Midbrain (tissue), 1 donor: ENCODE data around the gene CACFD1.
A peak's percentile ranks its signal among the peaks of the same experiment; 100 is the strongest.

Experiments
- DNase-seq: peaks from one replicate; lab custom pipeline; 2025; lab: John Stamatoyannopoulos, UW

Gene CACFD1

DNA sequence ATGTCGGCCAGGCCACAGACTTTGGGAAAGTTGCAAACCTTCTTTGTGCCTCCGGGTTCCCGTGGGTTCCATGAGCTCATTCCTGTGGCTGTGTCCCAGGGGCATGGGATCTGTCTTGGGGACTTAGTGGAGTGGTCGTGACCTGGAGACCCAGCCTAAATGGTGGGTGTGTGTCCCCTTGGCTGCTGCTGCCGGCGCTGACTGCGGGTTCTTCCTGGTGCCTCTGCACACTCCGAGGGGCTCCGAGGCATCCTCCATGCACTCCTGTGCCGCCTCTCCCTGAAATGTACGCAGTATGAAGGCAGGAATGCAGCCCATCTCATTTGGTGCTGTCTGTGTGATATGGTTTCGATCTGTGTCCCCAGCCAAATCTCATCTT lies 40.1 kb downstream of the CACFD1 start:
- no peak for DNase-seq

DNA sequence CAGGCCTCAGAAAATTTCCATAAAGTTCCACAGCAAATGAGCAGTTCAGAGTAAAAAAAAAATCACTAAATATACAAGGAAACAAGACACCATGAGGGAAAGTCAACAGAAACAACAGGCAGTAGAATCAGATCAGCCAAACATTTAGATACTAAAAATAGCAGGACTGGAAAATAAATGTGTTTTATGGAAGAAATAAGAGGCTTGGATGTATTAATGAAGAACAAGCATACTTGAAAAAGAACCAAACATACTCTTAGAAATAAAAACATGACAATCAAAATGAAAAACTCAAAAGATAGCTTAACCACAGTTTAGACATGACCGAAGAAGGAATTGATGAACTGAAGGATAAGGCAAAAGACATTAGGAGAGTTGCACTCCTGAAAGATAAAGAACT lies 42.3 kb downstream of the CACFD1 start:
- no peak for DNase-seq

- DNase-seq = no peak
These were observed 45.5 kb downstream of the CACFD1 start for GRCh38 chr9:133505186-133505830.

DNA sequence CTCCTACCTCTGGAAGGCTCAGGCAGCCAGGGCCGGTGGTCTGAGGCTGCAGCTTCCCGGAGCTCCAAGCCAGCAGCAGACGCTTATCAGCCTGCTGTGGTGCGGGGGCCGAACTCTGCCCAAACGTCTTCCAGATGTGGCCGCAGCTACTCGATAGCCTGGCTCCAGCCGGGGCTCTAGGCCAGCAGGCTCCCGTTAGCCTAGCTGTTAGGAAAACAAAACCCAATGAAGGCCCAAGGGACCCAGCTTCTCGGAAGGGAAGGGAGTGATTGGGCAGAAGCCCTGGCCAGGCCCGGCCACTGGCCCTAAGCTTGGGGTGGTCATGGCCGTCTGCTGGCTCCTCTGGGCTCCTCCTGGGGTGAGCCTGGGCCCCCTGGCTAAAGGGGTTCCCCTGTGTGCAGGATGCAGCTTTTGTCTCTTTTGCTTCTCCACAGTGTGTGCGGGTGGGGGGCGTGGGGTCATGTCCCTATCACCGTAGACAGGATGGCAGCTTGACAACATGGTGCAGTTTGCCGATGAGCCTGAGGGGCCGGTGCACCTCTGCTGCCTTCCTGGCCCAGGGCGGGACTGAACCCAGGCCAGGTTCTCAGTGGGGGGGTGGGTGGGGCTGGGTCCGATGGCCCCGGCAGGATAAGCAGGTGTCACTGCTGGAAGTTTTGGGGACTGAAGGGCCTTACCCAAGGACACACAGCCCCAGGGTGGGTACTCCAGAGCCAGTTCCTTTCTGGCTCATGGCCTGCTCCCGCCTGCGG lies 46.3 kb downstream of the CACFD1 start:
- DNase-seq = no peak

GRCh38 chr9:133506653-133507038 lies 46.9 kb downstream of the CACFD1 start:
- DNase-seq = no peak

DNA sequence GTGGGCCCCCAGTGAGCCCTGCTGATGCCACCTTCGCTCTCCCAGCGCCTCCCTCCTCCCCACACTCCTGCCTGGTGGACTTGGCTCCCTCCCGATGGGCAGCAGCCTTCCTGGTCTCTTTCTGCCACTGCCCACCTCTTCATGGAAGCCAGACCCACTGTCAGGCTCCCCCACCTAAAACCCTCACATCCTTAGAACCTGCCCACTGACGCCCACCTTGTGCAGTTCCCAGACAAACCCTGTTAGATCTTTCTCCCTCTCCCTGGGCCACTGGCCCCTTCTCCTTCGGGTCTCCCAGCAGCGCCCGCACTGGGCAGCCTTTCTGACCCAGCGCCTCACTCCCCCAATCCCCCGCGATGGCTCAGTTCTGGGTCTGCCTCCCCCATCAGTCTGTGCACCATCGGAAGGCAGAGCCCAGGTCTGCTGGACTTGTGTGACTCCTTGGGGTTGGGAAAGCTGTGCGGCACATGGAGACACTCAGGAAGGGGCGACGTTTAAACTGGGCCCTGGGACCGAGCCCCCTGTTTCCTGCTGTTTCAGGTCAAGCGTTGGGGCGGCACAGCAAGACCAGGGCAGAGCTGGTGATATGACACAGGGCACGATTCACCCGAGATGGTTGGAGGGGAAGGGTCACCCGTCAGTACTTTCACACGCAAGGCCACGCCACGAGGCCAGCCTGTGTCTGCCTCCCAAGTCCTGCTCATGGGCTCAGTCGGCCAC lies 47.6 kb downstream of the CACFD1 start:
- DNase-seq = no peak

DNA sequence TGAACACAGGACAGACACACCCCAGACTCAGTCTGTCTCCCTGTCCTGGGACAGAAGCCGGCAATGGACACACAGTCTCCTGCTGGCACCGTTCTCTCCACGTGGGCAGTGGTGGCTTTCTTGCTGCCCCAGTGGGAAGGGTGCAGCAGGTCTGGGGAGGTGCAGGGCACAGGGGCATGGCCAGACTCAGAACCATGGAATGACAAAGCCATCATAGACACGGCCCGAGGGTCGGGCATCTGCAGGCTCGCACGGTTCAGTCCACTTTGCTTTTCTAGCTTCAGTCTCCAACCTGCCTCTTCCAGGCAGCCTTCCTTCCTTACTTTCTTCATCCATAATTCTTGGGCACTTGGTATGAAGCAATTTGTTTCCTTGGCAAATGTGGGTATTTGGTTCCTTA lies 48.3 kb downstream of the CACFD1 start:
- no peak for DNase-seq

DNA sequence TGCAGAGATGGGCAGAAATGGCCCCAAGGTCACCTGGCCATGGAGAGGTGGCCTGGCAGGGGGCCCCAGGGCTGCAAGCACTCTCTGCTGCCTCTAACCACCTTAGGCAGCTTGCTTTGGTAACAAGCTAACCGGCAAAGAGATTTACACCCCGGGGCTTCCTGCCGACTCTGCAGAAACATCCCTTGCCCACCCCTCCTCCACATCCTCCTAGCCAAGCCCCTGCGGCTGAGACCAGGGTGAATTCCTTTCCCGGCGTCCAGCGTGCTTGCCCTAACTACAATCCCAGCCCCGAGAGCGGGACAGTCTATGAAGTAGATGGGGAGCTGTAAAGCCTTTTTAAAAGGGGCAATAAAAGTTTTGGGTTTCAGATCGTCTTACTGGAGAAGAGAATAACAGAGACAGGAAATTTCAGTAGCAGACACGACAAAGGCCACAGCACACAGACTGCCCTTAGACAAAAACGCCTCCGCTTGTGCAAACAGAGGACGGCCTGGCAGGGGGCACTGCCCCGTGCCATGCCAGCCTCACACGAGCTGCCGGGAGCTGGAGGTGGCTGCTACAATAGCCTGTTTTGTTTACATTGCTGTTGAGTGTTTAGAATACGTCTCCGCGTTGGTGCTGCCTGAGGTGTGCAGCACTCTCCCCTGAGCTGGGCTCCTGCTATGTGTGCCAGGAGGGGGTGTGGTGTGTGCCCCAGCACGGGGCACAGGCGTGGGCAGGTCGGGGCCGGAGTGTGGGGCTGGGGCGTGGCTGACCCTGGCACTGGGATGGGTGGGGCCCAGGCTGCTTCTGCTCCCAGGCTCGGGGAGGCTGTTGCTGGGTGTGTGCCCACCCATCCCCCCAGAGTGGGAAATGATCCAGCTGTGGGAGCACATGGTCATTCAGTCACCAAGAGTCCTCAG lies 49.7 kb downstream of the CACFD1 start:
- DNase-seq = peak; percentile 55

DNA sequence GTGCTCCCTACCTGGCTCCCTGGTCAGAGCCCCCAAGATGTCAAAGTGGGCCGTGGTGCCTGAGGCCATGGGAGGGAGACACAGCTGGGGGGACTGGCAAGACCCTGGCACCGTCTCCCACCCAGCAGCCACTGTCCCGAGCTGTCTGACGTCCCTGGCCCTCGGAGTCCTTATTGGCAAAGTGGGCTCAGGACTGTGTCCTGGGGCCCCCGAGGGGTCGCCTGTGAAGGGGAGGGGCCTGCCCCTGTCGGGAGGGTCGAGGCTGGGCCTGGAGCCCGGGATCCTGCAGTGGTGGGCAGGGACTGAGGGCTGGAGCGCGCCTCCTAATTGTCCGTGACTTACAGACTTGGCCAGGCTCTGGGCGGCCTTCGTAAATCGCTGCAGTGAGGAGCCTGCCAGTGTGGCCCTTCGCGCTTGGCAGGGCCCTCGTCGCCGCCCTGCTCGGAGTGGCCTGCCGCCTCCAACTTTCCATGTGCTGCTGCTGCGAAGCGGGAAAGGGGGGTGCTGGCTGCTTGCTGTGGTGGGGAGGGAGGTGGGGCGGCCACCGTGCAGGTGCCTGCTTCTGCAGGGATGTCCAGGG lies 51.2 kb downstream of the CACFD1 start:
- DNase-seq = no peak

GRCh38 chr9:133511607-133512006 lies 51.8 kb downstream of the CACFD1 start:
- no peak for DNase-seq

GRCh38 chr9:133512253-133513213 lies 52.8 kb downstream of the CACFD1 start:
- no peak for DNase-seq

GRCh38 chr9:133513214-133514100 lies 53.7 kb downstream of the CACFD1 start:
- DNase-seq = no peak

- DNase-seq = peak; percentile 46
These were observed 54.9 kb downstream of the CACFD1 start for GRCh38 chr9:133514460-133515239.

- no peak for DNase-seq
These were observed 55.4 kb downstream of the CACFD1 start for GRCh38 chr9:133515240-133515610.

GRCh38 chr9:133515615-133516255 lies 56.0 kb downstream of the CACFD1 start:
- no peak for DNase-seq

GRCh38 chr9:133516256-133516960 lies 56.6 kb downstream of the CACFD1 start:
- no peak for DNase-seq

DNA sequence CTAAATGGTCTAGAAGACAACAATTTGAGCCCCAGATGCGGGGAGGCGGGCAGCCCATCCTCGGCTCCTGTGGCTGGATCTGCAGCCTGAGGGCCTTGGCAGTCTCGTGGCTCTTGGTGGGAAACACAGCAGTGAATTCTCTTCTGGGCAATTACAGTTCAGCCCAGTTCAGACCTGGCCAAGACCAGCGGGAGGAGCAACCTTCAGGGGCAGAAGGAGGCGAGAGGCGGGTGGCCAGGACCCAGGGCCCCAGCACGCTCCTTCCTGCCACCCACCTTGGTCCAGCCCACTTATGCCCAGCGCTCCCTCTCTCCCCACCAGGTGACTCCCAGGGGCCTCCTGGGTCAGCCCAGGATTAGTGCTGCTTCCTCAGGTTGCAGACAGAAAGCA lies 57.2 kb downstream of the CACFD1 start:
- DNase-seq = no peak

DNA sequence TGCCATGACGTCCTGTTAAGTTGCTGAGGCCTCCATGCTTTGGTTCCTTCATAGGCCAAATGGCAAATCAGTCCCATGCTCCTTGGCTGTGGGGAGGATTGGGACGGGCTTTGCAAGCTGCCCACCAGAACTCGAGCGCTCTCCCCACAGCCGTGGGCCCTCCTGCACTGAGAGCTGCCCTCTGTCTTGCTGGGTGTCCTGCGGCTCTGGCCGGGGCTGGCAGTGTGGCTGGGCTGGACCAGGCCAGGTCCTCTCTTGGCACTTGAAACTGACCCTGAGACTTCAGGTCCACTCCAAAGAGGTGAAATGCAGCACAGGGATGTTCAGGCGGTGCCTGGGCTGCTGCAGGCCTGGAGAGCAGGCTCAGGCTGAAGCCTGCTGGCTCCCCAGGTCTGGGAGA lies 57.9 kb downstream of the CACFD1 start:
- no peak for DNase-seq
